DND-41 (cell line): Measurements from ENCODE around the gene TM9SF4.

ENCODE experiments used
- ATAC-seq: fragments of 200-7000 bp; cut with Tn5 transposase; 3 replicates; pipeline ENCODE4 v1.9.1; 2021; ENCODE audit warnings: low read depth; ENCODE audit not compliant: insufficient read depth
- DNase-seq: peaks from one replicate; pipeline ENCODE4 v3.0.0-alpha.2; 2020
- H2AFZ ChIP-seq: 2 replicates; pipeline ENCODE4 v1.6.0; 2012; ENCODE audit warnings: low read depth, low read length
- H3K27ac ChIP-seq: 2 replicates; pipeline ENCODE4 v1.5.1; 2012; ENCODE audit warnings: low read length, inconsistent platforms
- H3K27me3 ChIP-seq: fragments of 200-600 bp; sonication (generic); 2 replicates; pipeline ENCODE4 v1.6.0; 2012; ENCODE audit warnings: low read length, mild to moderate bottlenecking, inconsistent platforms; ENCODE audit not compliant: insufficient read depth, poor library complexity
- H3K36me3 ChIP-seq: 2 replicates; pipeline ENCODE4 v1.5.1; 2012; ENCODE audit warnings: low read length, inconsistent platforms; ENCODE audit not compliant: insufficient read depth
- H3K4me1 ChIP-seq: 2 replicates; pipeline ENCODE4 v1.5.1; 2012; ENCODE audit warnings: mild to moderate bottlenecking, low read length; ENCODE audit not compliant: insufficient read depth
- H3K4me2 ChIP-seq: 2 replicates; pipeline ENCODE4 v1.6.0; 2012; ENCODE audit warnings: mild to moderate bottlenecking, moderate library complexity, low read length, inconsistent platforms; ENCODE audit not compliant: insufficient read depth
- H3K4me3 ChIP-seq, 2 experiments: fragments of 200-600 bp in 1 of 2; shearing (Covaris generic) in 1 of 2; 2 replicates each; pipeline ENCODE4 v1.5.1; 2012 to 2016; ENCODE audit warnings: inconsistent platforms in 2 of 2, low read length in 2 of 2, mild to moderate bottlenecking in 2 of 2, low read depth in 1 of 2, moderate library complexity in 1 of 2
- H3K79me2 ChIP-seq: 2 replicates; pipeline ENCODE4 v1.6.0; 2012; ENCODE audit warnings: low read length, inconsistent platforms; ENCODE audit not compliant: insufficient read depth
- H3K9ac ChIP-seq: 2 replicates; pipeline ENCODE4 v1.6.0; 2012; ENCODE audit warnings: low read depth, mild to moderate bottlenecking, inconsistent platforms, low read length, moderate library complexity
- H3K9me3 ChIP-seq: 2 replicates; pipeline ENCODE4 v1.5.1; 2012; ENCODE audit warnings: low read length, moderate library complexity, mild to moderate bottlenecking, inconsistent platforms; ENCODE audit not compliant: insufficient read depth, severe bottlenecking
- H4K20me1 ChIP-seq: 2 replicates; pipeline ENCODE4 v1.6.0; 2012; ENCODE audit warnings: low read length; ENCODE audit not compliant: insufficient read depth
- EZH2 ChIP-seq: IDR thresholded peaks from 3 replicates; pipeline ENCODE4 v1.6.1; 2012; ENCODE audit warnings: borderline replicate concordance, low read depth, mild to moderate bottlenecking, moderate library complexity, low read length, inconsistent platforms; ENCODE audit not compliant: severe bottlenecking
- TF ChIP-seq, protein P1 (sequence below): IDR thresholded peaks from 2 replicates; pipeline ENCODE4 v1.5.1; 2012; ENCODE audit warnings: borderline replicate concordance, low read length, moderate library complexity, mild to moderate bottlenecking; ENCODE audit not compliant: poor library complexity, severe bottlenecking; ENCODE audit errors: extremely low read depth

Gene TM9SF4

DNA sequence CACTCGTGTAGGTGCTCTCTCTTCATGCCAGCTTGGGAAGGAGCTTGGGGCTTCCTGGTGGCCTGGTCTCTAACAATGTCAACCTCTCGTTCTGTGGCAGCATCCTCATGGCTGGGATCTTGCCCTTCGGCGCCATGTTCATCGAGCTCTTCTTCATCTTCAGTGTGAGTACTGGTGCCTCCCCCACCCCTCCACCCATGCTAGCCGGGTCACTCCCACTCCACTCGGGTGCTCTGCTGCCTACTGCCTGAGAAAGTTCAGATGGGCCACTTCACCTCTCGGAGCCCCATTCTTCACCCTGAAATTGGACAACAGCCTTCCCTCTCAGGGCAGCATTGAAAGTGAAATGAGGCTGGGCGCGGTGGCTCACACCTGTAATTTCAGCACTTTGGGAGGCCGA is 48.8 kb downstream of the TM9SF4 start:
- DNase-seq (no peak), ATAC-seq (no peak)
- no peak overlapping the region for H3K9ac ChIP-seq
- H3K27ac ChIP-seq: no peak overlapping the region
- peaks cover 81% of the 10 kb centered on the region for H3K36me3 ChIP-seq
- H4K20me1 ChIP-seq: no peaks in the 10 kb centered on the region
- TF ChIP-seq, protein P1, sequence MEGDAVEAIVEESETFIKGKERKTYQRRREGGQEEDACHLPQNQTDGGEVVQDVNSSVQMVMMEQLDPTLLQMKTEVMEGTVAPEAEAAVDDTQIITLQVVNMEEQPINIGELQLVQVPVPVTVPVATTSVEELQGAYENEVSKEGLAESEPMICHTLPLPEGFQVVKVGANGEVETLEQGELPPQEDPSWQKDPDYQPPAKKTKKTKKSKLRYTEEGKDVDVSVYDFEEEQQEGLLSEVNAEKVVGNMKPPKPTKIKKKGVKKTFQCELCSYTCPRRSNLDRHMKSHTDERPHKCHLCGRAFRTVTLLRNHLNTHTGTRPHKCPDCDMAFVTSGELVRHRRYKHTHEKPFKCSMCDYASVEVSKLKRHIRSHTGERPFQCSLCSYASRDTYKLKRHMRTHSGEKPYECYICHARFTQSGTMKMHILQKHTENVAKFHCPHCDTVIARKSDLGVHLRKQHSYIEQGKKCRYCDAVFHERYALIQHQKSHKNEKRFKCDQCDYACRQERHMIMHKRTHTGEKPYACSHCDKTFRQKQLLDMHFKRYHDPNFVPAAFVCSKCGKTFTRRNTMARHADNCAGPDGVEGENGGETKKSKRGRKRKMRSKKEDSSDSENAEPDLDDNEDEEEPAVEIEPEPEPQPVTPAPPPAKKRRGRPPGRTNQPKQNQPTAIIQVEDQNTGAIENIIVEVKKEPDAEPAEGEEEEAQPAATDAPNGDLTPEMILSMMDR: no peak
- no peak for TF ChIP-seq EZH2
- no peak overlapping the region for H2AFZ ChIP-seq
- no peak overlapping the region for H3K4me2 ChIP-seq
- no peaks in the 10 kb centered on the region for H3K27me3 ChIP-seq
- H3K79me2 ChIP-seq: no peaks in the 10 kb centered on the region
- no peak overlapping the region for H3K4me3 ChIP-seq
- H3K9me3 ChIP-seq: no peaks in the 10 kb centered on the region
- H3K4me1 ChIP-seq: no peaks in the 10 kb centered on the region

GRCh38 chr20:32158943-32159660 is 49.6 kb downstream of the TM9SF4 start:
- H3K79me2 ChIP-seq: no peaks in the 10 kb centered on the region
- TF ChIP-seq, protein P1: no peak
- TF ChIP-seq EZH2: no peak
- H3K36me3 ChIP-seq: peaks cover 80% of the 10 kb centered on the region
- H4K20me1 ChIP-seq: no peaks in the 10 kb centered on the region
- no peak overlapping the region for H3K4me3 ChIP-seq
- no peaks in the 10 kb centered on the region for H3K27me3 ChIP-seq
- no peaks in the 10 kb centered on the region for H3K9me3 ChIP-seq
- ATAC-seq (no peak), DNase-seq (no peak)
- H3K27ac ChIP-seq: no peak overlapping the region
- H3K9ac ChIP-seq: no peak overlapping the region
- no peaks in the 10 kb centered on the region for H3K4me1 ChIP-seq
- no peak overlapping the region for H3K4me2 ChIP-seq
- H2AFZ ChIP-seq: no peak overlapping the region

DNA sequence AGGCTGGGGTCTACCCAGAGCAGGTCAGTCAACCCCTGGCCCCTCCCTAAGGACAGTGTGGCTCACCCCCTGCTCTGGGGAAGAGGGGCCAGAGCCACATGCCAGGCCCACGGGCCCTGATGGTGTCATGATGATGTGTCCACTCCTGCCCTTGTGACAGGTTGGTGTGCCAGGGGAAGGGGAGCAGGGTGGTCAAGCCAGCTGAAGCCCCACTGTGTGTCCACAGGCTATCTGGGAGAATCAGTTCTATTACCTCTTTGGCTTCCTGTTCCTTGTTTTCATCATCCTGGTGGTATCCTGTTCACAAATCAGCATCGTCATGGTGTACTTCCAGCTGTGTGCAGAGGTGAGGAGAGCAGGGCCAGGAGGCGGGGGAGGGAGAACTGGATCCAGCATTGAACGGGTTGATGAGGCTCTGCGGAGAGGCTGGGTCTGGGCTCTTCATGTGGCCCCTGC is 50.3 kb downstream of the TM9SF4 start:
- H3K27ac ChIP-seq: no peak overlapping the region
- H4K20me1 ChIP-seq: no peaks in the 10 kb centered on the region
- H3K9ac ChIP-seq: no peak overlapping the region
- H3K36me3 ChIP-seq: peaks cover 83% of the 10 kb centered on the region
- H3K4me3 ChIP-seq: no peak overlapping the region
- H3K4me1 ChIP-seq: no peaks in the 10 kb centered on the region
- no peaks in the 10 kb centered on the region for H3K9me3 ChIP-seq
- H3K79me2 ChIP-seq: no peaks in the 10 kb centered on the region
- TF ChIP-seq EZH2: no peak
- TF ChIP-seq, protein P1: no peak
- no peak for DNase-seq
- no peak overlapping the region for H3K4me2 ChIP-seq
- no peak for ATAC-seq
- H2AFZ ChIP-seq: no peak overlapping the region
- no peaks in the 10 kb centered on the region for H3K27me3 ChIP-seq
